ENCODE measurements around the gene MOGAT1. TPM values are rescaled to one million over a fixed set of nuclear protein-coding genes. Genes with fewer than 3 reads are reported as not detected.

MOGAT1 gene
- total and polyA plus RNA-seq, 2 of the 13 experiments (the other 11 are each of a cell fraction or from before 2014, with no cell fraction given), result 0.98 to 4.3 TPM

DNA sequence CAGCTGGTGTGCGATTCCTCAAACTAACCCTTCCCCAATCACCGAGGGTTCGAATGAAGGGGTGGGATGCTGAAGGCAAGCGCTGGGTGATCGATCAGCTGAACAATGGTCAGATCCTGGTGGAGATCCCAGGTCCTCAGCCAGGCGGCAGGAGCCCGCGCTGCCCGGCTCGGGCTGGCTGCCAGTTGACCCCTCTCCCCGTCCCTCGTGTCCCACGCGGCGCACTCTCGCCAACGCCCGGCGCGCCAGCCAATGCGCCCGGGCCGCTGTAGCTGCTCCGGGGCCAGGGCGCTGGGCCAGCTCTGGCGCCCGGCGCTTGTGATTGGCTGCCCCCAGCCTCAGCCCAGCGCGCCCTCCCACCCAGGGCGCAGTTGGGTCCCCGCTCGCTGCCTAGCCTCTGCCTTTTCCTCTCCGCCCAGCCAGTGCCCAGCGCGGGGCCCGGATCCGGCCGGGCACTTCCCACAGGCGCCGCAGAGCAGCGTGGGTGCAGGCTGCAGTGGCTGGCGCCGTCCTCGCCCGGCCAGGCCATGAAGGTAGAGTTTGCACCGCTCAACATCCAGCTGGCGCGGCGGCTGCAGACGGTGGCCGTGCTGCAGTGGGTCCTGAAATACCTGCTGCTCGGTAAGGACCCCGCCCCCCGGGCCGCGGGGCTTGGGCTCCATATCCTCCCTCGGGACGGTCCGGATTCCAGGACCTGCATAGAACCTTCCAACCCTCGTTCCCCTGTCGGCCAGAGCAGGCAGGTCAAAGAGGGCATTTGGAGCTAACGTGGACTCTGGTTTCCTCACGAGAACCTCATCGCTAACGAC lies at the start of gene MOGAT1 (continued):
- TF ChIP-seq ZNF674 (CRISPR knock-in tag; IDR thresholded peaks at IDR 0.05; ENCODE audit: low read depth) (no peak), NFYB (CRISPR knock-in tag; IDR thresholded peaks at IDR 0.05) (peak; percentile 87), RFXAP (CRISPR knock-in tag; IDR thresholded peaks at IDR 0.05; ENCODE audit: borderline replicate concordance) (peak; percentile 86), JUNB (CRISPR knock-in tag; IDR thresholded peaks at IDR 0.05; ENCODE audit: borderline replicate concordance) (no peak), ZNF776 (CRISPR knock-in tag; IDR thresholded peaks at IDR 0.05) (peak; percentile 97), ZNF263 (CRISPR knock-in tag; IDR thresholded peaks at IDR 0.05) (peak; percentile 77), GTF3A (CRISPR knock-in tag; conservative IDR thresholded peaks at IDR 0.05) (peak; percentile 94; the same call in 1 of the 2 replicates), ZNF605 (CRISPR knock-in tag; IDR thresholded peaks at IDR 0.05) (peak; percentile 92), SCMH1 (CRISPR knock-in tag; IDR thresholded peaks at IDR 0.05; ENCODE audit: borderline replicate concordance) (no peak), ATF2 (CRISPR knock-in tag; IDR thresholded peaks at IDR 0.05) (no peak; the same call in 1 of the 2 replicates), ZNF256 (CRISPR knock-in tag; conservative IDR thresholded peaks at IDR 0.05) (no peak), POLR2AphosphoS2 (IDR thresholded peaks at IDR 0.05; ENCODE audit: low read depth, low read length) (no peak), HNRNPLL (IDR thresholded peaks at IDR 0.05; ENCODE audit: low read depth, low read length, poor library complexity, severe bottlenecking) (peak; percentile 88), ZNF746 (CRISPR knock-in tag; IDR thresholded peaks at IDR 0.05) (no peak), GATAD2A (CRISPR knock-in tag; IDR thresholded peaks at IDR 0.05) (peak; percentile 53; the same call in 1 of the 2 replicates), KAT2B (IDR thresholded peaks at IDR 0.05; ENCODE audit: borderline replicate concordance, low read depth, low read length) (no peak), MATR3 (CRISPR knock-in tag; IDR thresholded peaks at IDR 0.05) (no peak), NFIB (CRISPR knock-in tag; IDR thresholded peaks at IDR 0.05; ENCODE audit: borderline replicate concordance) (no peak), HNRNPL (IDR thresholded peaks at IDR 0.05; ENCODE audit: low read depth, low read length) (peak; percentile 95), ZNF292 (CRISPR knock-in tag; IDR thresholded peaks at IDR 0.05; ENCODE audit: borderline replicate concordance, low read depth) (peak; percentile 84), TOE1 (CRISPR knock-in tag; IDR thresholded peaks at IDR 0.05) (no peak; the same call in 1 of the 2 replicates), PAXIP1 (CRISPR knock-in tag; conservative IDR thresholded peaks at IDR 0.05) (peak; percentile 37), ZNF577 (CRISPR knock-in tag; IDR thresholded peaks at IDR 0.05; ENCODE audit: borderline replicate concordance, low read depth) (0 out of 2 replicates have a peak, but pooled peaks have one; percentile 77)
- TF ChIP-seq, protein P1, sequence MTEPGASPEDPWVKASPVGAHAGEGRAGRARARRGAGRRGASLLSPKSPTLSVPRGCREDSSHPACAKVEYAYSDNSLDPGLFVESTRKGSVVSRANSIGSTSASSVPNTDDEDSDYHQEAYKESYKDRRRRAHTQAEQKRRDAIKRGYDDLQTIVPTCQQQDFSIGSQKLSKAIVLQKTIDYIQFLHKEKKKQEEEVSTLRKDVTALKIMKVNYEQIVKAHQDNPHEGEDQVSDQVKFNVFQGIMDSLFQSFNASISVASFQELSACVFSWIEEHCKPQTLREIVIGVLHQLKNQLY (CRISPR knock-in tag; IDR thresholded peaks at IDR 0.05), result no peak

Data from HepG2 (cell line).